GM12873 (cell line): ENCODE measurements around the gene LRRC46.

Experiments used
- TF ChIP-seq, protein P1 (sequence below): IDR thresholded peaks from 2 replicates; pipeline ENCODE4 v1.5.1; 2012; ENCODE audit warnings: low read depth, mild to moderate bottlenecking, moderate library complexity, low read length, control low read depth; ENCODE audit not compliant: insufficient read depth; ENCODE audit errors: missing control alignments

The LRRC46 gene

DNA sequence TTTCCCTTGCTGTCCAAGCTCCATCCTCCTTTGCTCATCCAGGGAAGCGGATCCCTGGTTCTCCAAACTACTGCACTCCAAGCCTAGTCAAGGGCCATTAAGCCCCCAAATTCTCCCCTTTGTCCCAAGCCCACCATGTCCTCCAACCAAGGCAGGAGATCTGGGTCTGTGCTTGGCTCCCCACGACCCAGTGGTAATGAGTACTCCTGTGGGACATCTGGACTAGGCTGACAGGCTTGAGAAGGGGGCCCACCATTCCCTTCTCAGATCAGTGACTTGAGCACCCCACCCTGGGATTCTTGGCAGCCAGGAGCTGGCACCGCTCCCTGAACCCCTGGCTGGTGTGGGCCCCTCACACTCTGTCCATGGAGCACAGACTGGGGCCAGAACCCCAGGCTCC, 27.0 kb upstream of the LRRC46 start:
- TF ChIP-seq, protein P1, sequence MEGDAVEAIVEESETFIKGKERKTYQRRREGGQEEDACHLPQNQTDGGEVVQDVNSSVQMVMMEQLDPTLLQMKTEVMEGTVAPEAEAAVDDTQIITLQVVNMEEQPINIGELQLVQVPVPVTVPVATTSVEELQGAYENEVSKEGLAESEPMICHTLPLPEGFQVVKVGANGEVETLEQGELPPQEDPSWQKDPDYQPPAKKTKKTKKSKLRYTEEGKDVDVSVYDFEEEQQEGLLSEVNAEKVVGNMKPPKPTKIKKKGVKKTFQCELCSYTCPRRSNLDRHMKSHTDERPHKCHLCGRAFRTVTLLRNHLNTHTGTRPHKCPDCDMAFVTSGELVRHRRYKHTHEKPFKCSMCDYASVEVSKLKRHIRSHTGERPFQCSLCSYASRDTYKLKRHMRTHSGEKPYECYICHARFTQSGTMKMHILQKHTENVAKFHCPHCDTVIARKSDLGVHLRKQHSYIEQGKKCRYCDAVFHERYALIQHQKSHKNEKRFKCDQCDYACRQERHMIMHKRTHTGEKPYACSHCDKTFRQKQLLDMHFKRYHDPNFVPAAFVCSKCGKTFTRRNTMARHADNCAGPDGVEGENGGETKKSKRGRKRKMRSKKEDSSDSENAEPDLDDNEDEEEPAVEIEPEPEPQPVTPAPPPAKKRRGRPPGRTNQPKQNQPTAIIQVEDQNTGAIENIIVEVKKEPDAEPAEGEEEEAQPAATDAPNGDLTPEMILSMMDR = no peak

DNA sequence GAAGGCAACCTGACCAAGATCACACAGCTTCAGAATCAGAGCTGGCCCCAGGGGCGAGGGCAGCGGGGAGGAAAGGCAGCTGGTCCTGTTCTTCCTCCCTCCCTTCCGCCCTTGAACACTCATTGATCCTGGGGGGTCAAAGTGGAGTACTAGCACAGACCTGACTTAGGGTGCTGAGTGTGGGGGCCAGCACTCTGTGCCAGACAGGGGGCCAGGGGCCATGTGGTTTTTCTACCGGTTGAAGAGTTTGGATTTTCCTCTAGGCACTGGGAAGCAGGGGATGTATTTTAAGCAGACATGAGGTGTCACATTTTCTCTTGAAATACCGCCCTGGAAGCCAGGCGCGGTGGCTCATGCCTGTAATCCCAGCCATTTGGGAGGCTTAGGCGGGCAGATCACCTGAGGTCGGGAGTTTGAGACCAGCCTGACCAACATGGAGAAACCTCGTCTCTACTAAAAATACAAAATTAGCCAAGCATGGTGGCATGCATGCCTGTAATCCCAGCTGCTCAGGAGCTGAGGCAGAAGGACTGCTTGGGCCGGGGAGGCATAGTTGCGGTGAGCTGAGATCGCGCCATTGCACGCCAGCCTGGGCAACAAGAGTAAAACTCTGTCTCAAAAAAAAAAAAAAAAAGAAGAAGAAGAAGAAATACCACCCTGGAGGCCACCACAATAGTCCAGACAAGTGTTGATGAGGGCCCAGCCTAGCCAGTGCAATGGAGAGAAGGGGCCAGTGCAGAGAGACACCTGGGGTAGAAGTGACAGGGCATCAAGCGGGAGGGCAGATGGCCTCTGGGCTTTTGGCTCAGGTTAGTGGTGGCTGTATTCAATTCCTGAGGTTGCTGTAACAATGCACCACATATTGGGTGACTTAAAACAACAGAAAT, 25.2 kb upstream of the LRRC46 start:
- TF ChIP-seq, protein P1 = no peak

DNA sequence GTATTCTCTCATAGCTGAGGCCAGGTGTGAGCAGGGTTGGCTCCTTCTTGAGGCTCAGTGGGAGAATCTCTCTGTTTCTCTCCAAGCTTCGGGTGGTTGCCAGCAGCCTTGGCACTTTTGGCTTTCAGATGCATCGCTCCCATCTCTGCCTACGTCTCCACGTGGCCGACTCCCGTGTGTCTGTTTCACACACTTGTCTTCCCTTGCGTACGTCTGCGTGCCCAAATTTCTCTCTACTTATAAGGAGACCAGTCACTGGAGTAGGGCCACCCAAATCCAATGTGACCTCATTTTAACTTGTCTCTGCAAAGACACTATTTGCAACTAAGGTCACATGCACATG, 24.6 kb upstream of the LRRC46 start:
- TF ChIP-seq, protein P1 = no peak

DNA sequence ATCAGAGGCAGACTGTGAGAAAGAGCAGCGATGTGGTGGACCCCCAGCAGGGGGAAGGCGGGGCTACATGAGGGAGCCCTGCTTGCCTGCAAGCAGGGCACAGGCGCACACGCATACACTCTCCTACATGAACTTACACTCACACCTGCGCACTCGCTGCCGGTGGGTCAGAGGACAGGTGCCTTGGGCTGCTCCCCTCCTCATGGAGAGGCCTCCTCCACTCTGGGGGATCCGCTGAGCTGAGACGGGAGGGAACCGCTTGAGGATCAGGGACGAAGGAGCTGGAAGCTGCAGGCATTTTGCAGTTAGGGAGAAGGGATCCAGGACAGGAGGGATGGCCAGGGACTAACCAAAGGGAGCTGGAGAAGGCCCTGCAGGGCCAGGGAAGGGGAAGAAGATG, 24.0 kb upstream of the LRRC46 start:
- TF ChIP-seq, protein P1 = no peak

DNA sequence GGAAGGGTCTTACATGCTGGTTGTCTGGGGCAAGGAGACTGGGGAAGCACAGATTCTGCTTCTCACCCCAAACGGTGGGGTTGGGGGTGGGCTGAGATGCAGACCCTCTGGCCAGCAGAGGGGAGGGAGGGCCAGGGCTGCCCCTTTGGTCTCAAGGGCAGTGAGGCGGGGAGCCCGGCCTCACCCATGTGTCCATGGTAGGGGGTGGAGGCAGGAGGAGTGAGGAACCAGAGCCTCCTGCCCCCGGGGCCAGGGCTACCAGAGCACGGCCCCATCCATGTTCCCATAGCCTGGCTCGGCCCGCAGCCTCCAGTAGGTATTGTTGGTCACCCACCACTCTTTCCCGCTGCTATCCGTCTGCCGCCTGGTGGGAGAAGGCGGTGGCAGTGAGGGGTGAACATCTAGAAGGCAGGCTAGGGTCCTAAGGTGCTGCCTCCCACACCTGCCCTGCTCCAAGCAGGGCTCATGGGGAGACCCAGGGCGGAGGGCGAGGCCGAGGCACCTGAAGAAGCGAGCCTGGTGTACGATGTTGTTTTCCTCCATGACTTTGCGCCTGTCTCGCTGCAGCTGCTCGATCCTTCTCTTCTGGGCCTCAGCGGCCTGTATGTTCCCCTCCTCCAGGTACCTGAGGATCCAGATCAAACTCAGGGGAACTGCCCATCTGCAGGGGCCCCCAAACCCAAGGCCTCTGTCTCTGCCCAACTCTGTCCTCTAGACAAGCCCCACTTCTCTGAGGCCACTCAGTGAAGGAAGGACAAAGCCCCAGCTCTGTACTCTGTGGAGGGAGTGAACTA, 23.2 kb upstream of the LRRC46 start:
- TF ChIP-seq, protein P1 = no peak

DNA sequence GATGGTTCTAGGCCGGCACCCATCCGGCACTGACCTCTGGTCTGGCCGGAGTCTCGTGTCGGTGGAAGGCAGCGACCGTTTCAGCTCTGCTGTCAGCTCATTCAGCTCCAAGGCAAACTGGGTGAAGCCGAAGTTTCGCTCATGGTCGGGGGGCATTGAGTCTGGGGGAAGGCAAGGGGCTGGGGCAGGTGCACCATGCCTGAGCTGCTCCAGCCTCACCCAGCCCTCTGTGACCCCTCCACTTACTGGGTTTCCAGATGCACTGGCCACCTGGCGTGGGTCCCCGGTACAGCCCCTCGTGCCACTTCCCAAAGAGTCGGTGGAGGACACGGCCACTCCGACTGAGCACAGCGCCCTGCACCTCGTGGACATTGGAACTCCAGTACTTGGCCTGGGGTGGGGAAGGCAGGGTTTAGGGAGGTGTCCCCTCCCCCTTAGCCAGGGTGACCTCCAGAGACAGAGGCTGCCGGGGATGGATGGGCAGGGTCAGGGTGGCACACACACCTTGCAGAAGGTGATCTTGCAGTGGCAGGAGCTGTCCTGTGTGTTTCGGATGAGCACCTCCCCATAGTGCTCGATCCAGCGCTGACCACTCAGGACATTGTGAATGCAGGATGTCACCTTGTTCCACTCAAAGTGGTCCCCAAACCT, 22.5 kb upstream of the LRRC46 start:
- TF ChIP-seq, protein P1 = no peak
